Ureter (tissue), 1 donor: Measurements from ENCODE around the gene FAAP100. TPM values are rescaled to one million over a fixed set of nuclear protein-coding genes. Genes with fewer than 3 reads are reported as not detected.

Source experiments
- DNase-seq: peaks from one replicate; pipeline ENCODE4 v3.0.0-alpha.2; 2020; ENCODE audit warnings: low spot score
- total RNA-seq: library from RNA; stranded (reverse); gene quantifications from one replicate; pipeline ENCODE4 v1.2.4, GENCODE V29; 2023
- donor health status: DM: yes; HTN: yes; CAD: no.

Gene FAAP100
- total RNA-seq, 1 donor from 2014 or later, result 37.1 TPM

GRCh38 chr17:81556175-81556691 lies 4.1 kb upstream of the FAAP100 start:
- no peak for DNase-seq

DNA sequence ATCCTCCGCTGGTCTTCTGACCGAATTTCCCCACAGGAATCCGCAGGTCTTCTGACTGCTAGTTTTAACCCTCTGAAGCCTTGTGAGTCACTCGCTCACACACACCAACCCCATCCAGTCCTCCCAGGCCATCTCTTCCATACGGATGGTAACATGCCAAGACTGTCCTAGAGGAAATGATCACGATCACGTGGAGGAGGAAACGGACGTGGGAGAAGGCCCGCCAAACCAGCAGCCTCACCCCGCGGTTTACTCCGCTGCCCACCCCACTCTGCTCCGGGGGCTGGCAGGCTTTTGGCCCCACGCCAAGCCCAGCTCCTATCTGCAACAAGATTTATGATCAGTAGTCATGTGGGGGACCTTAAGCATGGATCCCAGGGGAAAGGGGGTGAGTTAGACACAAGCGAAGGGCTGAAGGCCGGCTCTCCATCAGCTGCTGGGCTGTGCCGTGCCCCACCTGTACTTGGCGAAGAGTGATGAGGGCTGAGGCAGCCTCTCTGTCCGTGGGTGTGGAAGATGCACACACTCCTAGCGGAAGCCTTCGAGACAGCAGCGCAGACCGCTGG lies 1.5 kb upstream of the FAAP100 start:
- no peak for DNase-seq

DNA sequence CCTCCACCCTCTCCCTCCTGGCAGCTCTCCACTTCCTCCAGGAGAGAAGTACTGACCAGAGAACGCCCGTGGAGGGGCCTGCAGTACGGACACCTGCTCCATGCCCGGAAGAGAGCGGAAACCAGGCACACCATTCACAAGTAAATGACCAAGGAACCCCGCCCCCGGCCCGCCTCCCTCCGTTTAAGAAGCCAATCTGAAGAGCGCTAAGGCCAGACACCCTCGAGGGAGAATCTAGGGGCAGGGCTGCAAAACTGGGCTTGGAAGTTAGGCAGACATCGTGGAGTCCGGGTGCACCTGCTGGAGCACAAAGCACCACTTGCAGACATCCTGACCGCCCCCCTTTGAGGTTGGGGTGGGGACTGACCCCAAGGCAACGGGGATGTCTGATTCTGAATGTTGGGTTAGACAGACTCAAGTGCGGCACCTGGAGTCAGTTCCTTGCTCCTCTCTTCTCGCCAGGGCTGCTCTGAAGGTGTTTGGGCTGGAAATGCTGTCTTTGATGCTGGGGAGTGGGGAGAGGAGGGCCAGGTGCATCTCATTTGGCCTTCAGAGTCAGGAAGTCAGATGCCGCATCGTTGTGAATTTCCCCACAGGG lies 964 bp upstream of the FAAP100 start:
- peak; percentile 77 for DNase-seq

GRCh38 chr17:81551458-81552243 lies 502 bp downstream of the FAAP100 start:
- no peak for DNase-seq

- no peak for DNase-seq
Observed at GRCh38 chr17:81550830-81551457, 1.2 kb downstream of the FAAP100 start.

- DNase-seq, result no peak
Observed at GRCh38 chr17:81550285-81550684, 1.9 kb downstream of the FAAP100 start.

DNA sequence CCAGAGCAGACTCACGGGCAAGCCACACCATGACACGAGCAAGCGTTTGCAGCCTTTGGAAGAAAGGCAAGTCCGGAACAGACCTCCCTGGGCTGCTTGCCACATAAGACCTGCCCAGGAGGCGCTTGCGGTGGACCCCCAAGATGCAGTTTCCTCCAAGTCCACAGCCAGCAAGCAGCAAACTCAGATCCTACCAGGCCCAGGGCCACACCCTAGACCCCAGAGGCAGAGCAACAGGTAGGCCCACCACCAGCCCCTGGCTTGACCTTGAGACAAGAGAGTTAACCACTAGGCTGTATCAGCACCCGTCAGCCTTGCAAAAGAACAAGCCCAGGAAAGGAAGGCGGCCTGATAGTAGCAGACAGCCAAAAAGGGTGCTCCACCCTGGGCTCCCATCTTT lies 2.3 kb downstream of the FAAP100 start:
- DNase-seq, result no peak

GRCh38 chr17:81549031-81549557 lies 3.1 kb downstream of the FAAP100 start:
- no peak for DNase-seq

DNA sequence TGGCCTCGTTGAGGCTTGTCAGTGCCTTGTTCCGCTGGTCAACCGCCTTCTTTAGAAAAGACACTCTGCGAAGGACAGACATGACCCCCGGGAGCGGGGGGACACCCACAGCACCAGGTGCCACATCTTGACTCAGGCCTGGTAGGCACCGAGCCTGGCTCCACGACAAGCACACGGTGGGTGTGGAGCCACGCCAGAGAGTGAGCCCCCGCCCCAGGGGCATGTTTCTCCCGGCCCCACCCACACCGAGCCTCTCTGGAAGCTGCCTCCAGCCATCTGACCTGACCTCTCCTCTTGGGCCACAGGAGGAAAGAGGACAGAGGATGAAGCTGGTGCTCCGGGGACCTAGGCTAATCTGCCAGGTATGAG lies 4.6 kb downstream of the FAAP100 start:
- no peak for DNase-seq

DNA sequence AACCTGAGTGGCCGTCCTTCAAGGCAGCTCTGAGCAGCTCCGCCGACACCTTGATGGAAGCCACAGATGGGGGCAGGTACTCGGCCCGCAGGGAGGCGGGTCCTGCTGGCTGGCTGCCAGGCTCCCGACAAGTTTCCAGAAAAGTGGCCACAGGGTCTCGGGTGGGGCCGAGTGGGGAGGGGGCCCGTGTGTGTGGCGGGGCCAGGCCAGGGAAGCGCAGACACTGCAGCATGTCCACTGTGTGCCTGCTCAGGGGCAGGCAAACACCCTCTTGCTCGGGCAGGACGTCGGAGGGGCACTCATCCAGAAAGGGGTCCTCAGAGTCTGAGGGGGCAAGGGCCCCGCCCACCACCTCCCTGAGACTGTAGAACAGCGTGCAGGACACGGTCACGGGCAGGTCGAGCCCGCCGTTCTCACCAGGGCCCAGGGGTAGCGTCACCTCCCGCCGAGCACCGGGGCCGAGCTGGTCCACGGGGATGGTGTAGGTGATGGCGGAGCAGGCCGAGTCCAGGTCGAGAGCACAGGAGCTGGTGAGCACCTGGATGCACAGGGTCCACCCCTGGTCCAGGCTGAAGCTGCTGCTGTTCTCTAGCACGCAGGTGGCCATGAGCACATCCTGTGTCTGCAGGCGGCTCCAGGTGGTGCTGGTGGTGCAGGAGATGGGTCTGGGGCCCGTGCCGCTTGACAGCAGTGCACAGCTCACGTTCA lies 5.1 kb downstream of the FAAP100 start:
- DNase-seq, result no peak

- DNase-seq, result no peak
Observed at GRCh38 chr17:81545160-81545949, 6.8 kb downstream of the FAAP100 start.

GRCh38 chr17:81544281-81544974 lies 7.7 kb downstream of the FAAP100 start:
- DNase-seq, result no peak

- DNase-seq, result no peak
Observed at GRCh38 chr17:81543756-81544155, 8.4 kb downstream of the FAAP100 start.

DNA sequence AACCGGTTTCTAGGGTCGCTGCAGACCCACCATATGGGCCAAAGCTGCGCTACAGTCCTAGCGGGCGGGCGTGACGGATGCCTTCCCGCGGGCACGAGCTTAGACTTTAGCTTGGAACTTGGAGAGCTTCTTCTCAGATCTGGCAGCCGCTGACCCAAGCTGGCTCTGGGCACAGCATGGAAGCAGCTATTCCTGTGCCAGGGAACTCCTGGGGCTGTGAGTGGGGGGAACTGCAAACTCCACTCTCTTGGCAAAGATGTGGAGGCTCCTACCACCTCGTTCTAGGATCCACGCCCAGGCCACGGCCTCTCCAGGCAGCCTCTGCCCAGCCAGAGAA lies 8.8 kb downstream of the FAAP100 start:
- no peak for DNase-seq

- DNase-seq, result no peak
Observed at GRCh38 chr17:81542431-81543338, 9.5 kb downstream of the FAAP100 start.

DNA sequence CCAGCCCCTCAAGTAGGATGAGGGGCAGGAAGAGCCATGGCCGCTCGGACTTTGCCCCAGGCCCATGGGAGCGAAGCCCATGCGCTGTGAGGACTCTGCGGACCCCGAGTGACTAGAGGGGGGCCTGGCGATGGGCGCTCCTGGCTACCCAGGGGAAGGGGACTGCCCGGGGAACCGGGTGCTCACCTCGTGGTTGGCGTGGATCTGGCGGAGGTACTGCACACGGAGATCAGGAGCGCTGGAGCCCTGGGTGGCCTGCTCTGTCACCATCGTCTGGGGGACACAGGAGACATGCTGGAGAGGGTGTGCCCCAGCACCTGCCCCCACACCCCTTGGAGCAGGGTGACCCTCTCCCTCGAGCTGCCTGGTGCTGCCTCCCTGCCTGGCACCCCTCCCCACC lies 11.0 kb downstream of the FAAP100 start:
- no peak for DNase-seq

- DNase-seq, result no peak
Observed at GRCh38 chr17:81540676-81541027, 11.5 kb downstream of the FAAP100 start.

DNA sequence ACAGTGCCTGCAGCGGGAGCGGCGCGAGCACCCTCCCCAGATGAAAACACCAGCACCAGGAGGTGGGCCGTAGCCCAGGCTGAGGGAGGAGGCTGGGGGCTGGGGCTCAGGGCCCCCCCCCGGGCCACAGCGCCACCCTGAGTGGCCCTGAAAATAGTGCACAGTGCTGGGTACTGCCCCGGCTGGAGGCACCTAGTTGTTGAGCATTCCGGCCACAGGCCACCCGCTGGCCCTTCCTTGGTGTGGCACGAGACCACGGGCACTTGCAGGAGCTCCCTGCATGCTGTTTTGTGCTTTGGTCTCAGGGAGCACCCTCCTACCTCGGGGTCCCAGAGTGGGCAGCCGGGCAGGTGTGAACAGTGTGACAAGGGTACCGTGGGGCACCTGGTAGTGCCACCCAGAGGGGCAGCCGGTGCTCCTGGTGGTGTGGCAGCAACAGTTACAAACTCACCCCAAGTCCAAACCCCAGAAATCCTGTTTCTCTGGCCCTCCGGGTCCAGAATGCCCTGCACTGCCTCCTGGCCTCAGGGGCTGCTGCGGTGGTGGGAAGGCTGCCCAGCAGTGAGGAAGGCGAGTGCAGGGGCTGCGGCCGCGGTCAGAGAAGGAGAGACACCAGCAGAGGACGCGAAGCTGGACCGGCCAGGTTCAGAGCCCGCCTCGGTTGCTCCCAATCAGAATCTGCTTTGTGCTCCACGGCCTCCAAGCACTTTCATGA lies 12.0 kb downstream of the FAAP100 start:
- DNase-seq, result no peak

DNA sequence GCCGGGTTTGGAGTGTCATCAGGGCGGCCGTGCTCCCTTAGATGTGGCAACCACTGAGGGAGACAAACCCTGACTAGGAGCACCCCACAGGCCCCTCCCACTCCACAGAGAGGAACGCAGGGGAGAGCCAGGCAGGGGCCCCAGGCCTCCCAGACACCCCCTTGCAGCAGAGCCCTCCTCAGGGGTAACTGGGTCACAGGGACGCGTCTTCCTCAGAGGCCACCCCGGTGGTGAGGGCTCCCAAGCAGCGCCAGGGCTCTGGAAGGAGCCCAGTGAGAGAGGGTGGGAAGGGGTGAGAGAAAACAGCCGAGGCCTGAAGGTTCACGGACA lies 12.6 kb downstream of the FAAP100 start:
- no peak for DNase-seq
